Astrocyte (in vitro differentiated cells and primary cell): Measurements from ENCODE around the gene QSOX2. TPM values are rescaled to one million over a fixed set of nuclear protein-coding genes. Genes with fewer than 3 reads are reported as not detected.

Experiments used
- DNase-seq: peaks from one replicate; pipeline ENCODE4 v3.0.0-alpha.2; 2010; ENCODE audit warnings: low read depth
- FAIRE-seq: peaks from 2 replicates; lab custom pipeline; 2011; peaks lifted over from hg19 to GRCh38; lab: Jason Lieb, UNC
- H2AFZ ChIP-seq: 2 replicates; pipeline ENCODE4 v1.6.0; 2012; ENCODE audit warnings: low read depth, low read length, inconsistent platforms
- H3K27ac ChIP-seq: 2 replicates; pipeline ENCODE4 v1.5.1; 2011; ENCODE audit warnings: low read depth, low read length, inconsistent platforms
- H3K27me3 ChIP-seq: 2 replicates; pipeline ENCODE4 v1.6.0; 2011; ENCODE audit warnings: low read length, inconsistent platforms; ENCODE audit not compliant: insufficient read depth
- H3K36me3 ChIP-seq: 2 replicates; pipeline ENCODE4 v1.5.1; 2011; ENCODE audit warnings: low read length, inconsistent platforms; ENCODE audit not compliant: insufficient read depth
- H3K4me1 ChIP-seq: 2 replicates; pipeline ENCODE4 v1.5.1; 2011; ENCODE audit warnings: low read length, inconsistent platforms; ENCODE audit not compliant: insufficient read depth
- H3K4me2 ChIP-seq: 2 replicates; pipeline ENCODE4 v1.6.0; 2012; ENCODE audit warnings: low read length, inconsistent platforms
- H3K4me3 ChIP-seq: 2 replicates; pipeline ENCODE4 v1.5.1; 2011; ENCODE audit warnings: low read depth, mild to moderate bottlenecking, low read length, inconsistent platforms; ENCODE audit not compliant: insufficient read depth
- H3K79me2 ChIP-seq: 2 replicates; pipeline ENCODE4 v1.6.0; 2012; ENCODE audit warnings: mild to moderate bottlenecking, low read length, inconsistent platforms; ENCODE audit not compliant: insufficient read depth
- H3K9ac ChIP-seq: 2 replicates; pipeline ENCODE4 v1.6.0; 2012; ENCODE audit warnings: mild to moderate bottlenecking, low read length, inconsistent platforms
- H3K9me3 ChIP-seq: 2 replicates; pipeline ENCODE4 v1.5.1; 2012; ENCODE audit warnings: low read depth, mild to moderate bottlenecking, low read length, inconsistent platforms; ENCODE audit not compliant: insufficient read depth
- H4K20me1 ChIP-seq: 2 replicates; pipeline ENCODE4 v1.6.0; 2012; ENCODE audit warnings: low read length, inconsistent platforms; ENCODE audit not compliant: insufficient read depth
- H3K27ac Mint-ChIP-seq: one replicate; pipeline ENCODE4 v1.8.0; 2021; ENCODE audit warnings: mild to moderate bottlenecking, mixed read lengths; ENCODE audit not compliant: unreplicated experiment
- H3K27me3 Mint-ChIP-seq: one replicate; pipeline ENCODE4 v1.8.0; 2021; ENCODE audit warnings: low read depth, mixed read lengths; ENCODE audit not compliant: unreplicated experiment
- H3K36me3 Mint-ChIP-seq: one replicate; pipeline ENCODE4 v1.8.0; 2021; ENCODE audit warnings: low read depth, mixed read lengths; ENCODE audit not compliant: unreplicated experiment
- H3K4me1 Mint-ChIP-seq: one replicate; pipeline ENCODE4 v1.8.0; 2021; ENCODE audit warnings: low read depth, mixed read lengths; ENCODE audit not compliant: unreplicated experiment
- H3K4me3 Mint-ChIP-seq: one replicate; pipeline ENCODE4 v1.8.0; 2021; ENCODE audit warnings: mild to moderate bottlenecking, moderate library complexity, mixed read lengths; ENCODE audit not compliant: unreplicated experiment
- H3K9me3 Mint-ChIP-seq: one replicate; pipeline ENCODE4 v1.8.0; 2021; ENCODE audit warnings: mild to moderate bottlenecking, mixed read lengths; ENCODE audit not compliant: unreplicated experiment
- CTCF ChIP-seq: IDR thresholded peaks from 2 replicates; pipeline ENCODE4 v1.5.1; 2011; ENCODE audit warnings: low read depth, mild to moderate bottlenecking, inconsistent platforms, low read length, moderate library complexity; ENCODE audit not compliant: insufficient read depth
- EZH2 ChIP-seq: IDR thresholded peaks from 2 replicates; pipeline ENCODE4 v1.6.1; 2012; ENCODE audit warnings: mild to moderate bottlenecking, low read length, inconsistent platforms; ENCODE audit not compliant: insufficient read depth
- total RNA-seq: library from RNA; stranded (reverse); gene quantifications from 2 replicates; pipeline ENCODE4 v1.2.1, GENCODE V29; 2021

The QSOX2 gene
- total RNA-seq, 1 donor from 2014 or later, result 20.4 TPM

- Mint-ChIP-seq H3K4me3 (no peak overlapping the region), H3K9me3 (no peaks in the 10 kb centered on the region), H3K27ac (no peak overlapping the region), H3K36me3 (no peaks in the 10 kb centered on the region), H3K27me3 (peaks cover 12% of the 10 kb centered on the region), H3K4me1 (peaks cover 3% of the 10 kb centered on the region)
- DNase-seq, result no peak
- peaks cover 9% of the 10 kb centered on the region for H3K4me1 ChIP-seq
- FAIRE-seq, result no peak
- H3K4me3 ChIP-seq, result no peak overlapping the region
- no peak overlapping the region for H3K9ac ChIP-seq
- peaks cover 2% of the 10 kb centered on the region for H3K27me3 ChIP-seq
- no peak for TF ChIP-seq CTCF
- H3K27ac ChIP-seq, result no peak overlapping the region
- H3K36me3 ChIP-seq, result no peaks in the 10 kb centered on the region
- no peaks in the 10 kb centered on the region for H4K20me1 ChIP-seq
- H3K79me2 ChIP-seq, result no peaks in the 10 kb centered on the region
- no peaks in the 10 kb centered on the region for H3K9me3 ChIP-seq
- H2AFZ ChIP-seq, result no peak overlapping the region
- H3K4me2 ChIP-seq, result no peak overlapping the region
Observed at GRCh38 chr9:136253246-136254130, 7.9 kb upstream of the QSOX2 start.

GRCh38 chr9:136252846-136253245 is 7.2 kb upstream of the QSOX2 start:
- Histone ChIP-seq H3K9ac (no peak overlapping the region), H3K27me3 (peaks cover 6% of the 10 kb centered on the region), H3K4me3 (no peak overlapping the region), H3K9me3 (no peaks in the 10 kb centered on the region), H3K4me1 (peaks cover 9% of the 10 kb centered on the region), H3K27ac (no peak overlapping the region), H2AFZ (no peak overlapping the region), H3K4me2 (no peak overlapping the region), H4K20me1 (no peaks in the 10 kb centered on the region), H3K79me2 (no peaks in the 10 kb centered on the region), H3K36me3 (no peaks in the 10 kb centered on the region)
- no peak for TF ChIP-seq EZH2
- no peak for TF ChIP-seq CTCF
- Mint-ChIP-seq H3K4me3 (no peak overlapping the region), H3K27ac (no peak overlapping the region), H3K27me3 (peaks cover 14% of the 10 kb centered on the region), H3K36me3 (no peaks in the 10 kb centered on the region), H3K9me3 (no peaks in the 10 kb centered on the region), H3K4me1 (peaks cover 3% of the 10 kb centered on the region)
- DNase-seq (no peak), FAIRE-seq (no peak)

GRCh38 chr9:136252281-136252680 is 6.7 kb upstream of the QSOX2 start:
- FAIRE-seq (no peak), DNase-seq (no peak)
- no peaks in the 10 kb centered on the region for H3K9me3 Mint-ChIP-seq
- no peaks in the 10 kb centered on the region for H3K36me3 ChIP-seq
- H4K20me1 ChIP-seq, result no peaks in the 10 kb centered on the region
- H3K27me3 ChIP-seq, result peaks cover 6% of the 10 kb centered on the region
- H3K79me2 ChIP-seq, result no peaks in the 10 kb centered on the region
- H3K4me1 Mint-ChIP-seq, result peaks cover 3% of the 10 kb centered on the region
- TF ChIP-seq EZH2 (no peak), CTCF (no peak)
- no peak overlapping the region for H2AFZ ChIP-seq
- peaks cover 20% of the 10 kb centered on the region for H3K27me3 Mint-ChIP-seq
- no peaks in the 10 kb centered on the region for H3K9me3 ChIP-seq
- peaks cover 9% of the 10 kb centered on the region for H3K4me1 ChIP-seq
- no peak overlapping the region for H3K9ac ChIP-seq
- no peak overlapping the region for H3K4me3 ChIP-seq
- H3K27ac ChIP-seq, result no peak overlapping the region
- H3K27ac Mint-ChIP-seq, result no peak overlapping the region
- H3K4me2 ChIP-seq, result no peak overlapping the region
- no peak overlapping the region for H3K4me3 Mint-ChIP-seq
- H3K36me3 Mint-ChIP-seq, result no peaks in the 10 kb centered on the region
